GM12878 (cell line): ENCODE results near the gene BEGAIN.

ENCODE experiments used
- BRCA1 ChIP-seq: IDR thresholded peaks from 2 replicates; pipeline ENCODE4 v1.6.1; 2011; ENCODE audit warnings: low read depth, low read length, improper control_type of control experiment
- CBX5 ChIP-seq: sonication (generic); IDR thresholded peaks from 2 replicates; pipeline ENCODE4 v1.6.1; 2016; ENCODE audit warnings: low read depth, moderate library complexity, mild to moderate bottlenecking, inconsistent platforms
- EP300 ChIP-seq, 2 experiments: fragments of 150-350 bp in 1 of 2; IDR thresholded peaks; 2 replicates each; pipeline ENCODE4 v1.6.1; 2011 to 2012; ENCODE audit warnings: low read depth in 2 of 2, low read length in 2 of 2, borderline replicate concordance in 1 of 2, improper control_type of control experiment in 1 of 2, inconsistent platforms in 1 of 2; ENCODE audit not compliant: control insufficient read depth in 1 of 2
- EZH2 ChIP-seq: IDR thresholded peaks from 2 replicates; pipeline ENCODE4 v1.6.1; 2012; ENCODE audit warnings: low read depth, mild to moderate bottlenecking, control low read depth, inconsistent platforms, low read length, borderline replicate concordance; ENCODE audit not compliant: control insufficient read depth
- FOXM1 ChIP-seq: IDR thresholded peaks from 2 replicates; pipeline ENCODE4 v1.6.1; 2012; ENCODE audit warnings: low read depth, mild to moderate bottlenecking, inconsistent platforms, low read length, moderate library complexity
- POLR2A ChIP-seq: IDR thresholded peaks from 2 replicates; pipeline ENCODE4 v1.6.1; 2011; ENCODE audit warnings: low read depth, mild to moderate bottlenecking, low read length
- POLR2AphosphoS5 ChIP-seq: IDR thresholded peaks from 2 replicates; pipeline ENCODE4 v1.6.1; 2011; ENCODE audit warnings: mild to moderate bottlenecking, low read length, inconsistent platforms
- SUZ12 ChIP-seq: fragments of 200-600 bp; sonication (generic); IDR thresholded peaks from one replicate; pipeline ENCODE4 v1.6.1; 2018; ENCODE audit warnings: antibody characterized with exemption, mild to moderate bottlenecking; ENCODE audit not compliant: unreplicated experiment
- YY1 ChIP-seq: IDR thresholded peaks from 2 replicates; pipeline ENCODE4 v1.6.1; 2011; ENCODE audit warnings: low read depth, mild to moderate bottlenecking, low read length
- TF ChIP-seq, protein P1 (sequence below), 3 experiments: IDR thresholded peaks in 2 of 3; conservative IDR thresholded peaks in 1 of 3; 2 replicates each; pipeline ENCODE4 v1.5.1; 2011; ENCODE audit warnings: low read depth in 3 of 3, low read length in 3 of 3, mild to moderate bottlenecking in 3 of 3, control low read depth in 2 of 3, moderate library complexity in 2 of 3, inconsistent platforms in 1 of 3, mixed read lengths in 1 of 3; ENCODE audit not compliant: control insufficient read depth in 2 of 3, insufficient read depth in 1 of 3; ENCODE audit errors: extremely low read depth in 1 of 3
- TF ChIP-seq, protein P2 (sequence below): IDR thresholded peaks from 2 replicates; pipeline ENCODE4 v1.6.1; 2011; ENCODE audit warnings: low read depth, low read length, improper control_type of control experiment, borderline replicate concordance

DNA sequence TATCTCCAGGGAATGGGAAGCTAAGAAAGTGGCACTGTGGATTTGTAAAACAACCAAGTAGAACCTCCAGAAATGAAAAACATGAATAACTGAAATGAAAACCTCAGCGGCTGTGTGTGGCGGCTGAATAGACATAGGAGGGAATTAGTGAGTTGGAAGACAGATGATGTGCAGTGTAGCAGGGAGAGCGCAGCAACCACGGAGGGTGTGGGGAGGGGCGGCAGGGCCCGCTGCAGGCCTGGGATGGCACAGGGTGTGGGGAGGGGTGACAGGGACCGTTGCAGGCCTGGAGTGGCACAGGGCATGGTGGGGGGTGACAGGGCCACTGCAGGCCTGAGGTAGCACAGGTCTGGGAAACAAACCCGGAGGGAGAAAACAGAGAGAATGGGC, 51.1 kb downstream of the BEGAIN start:
- TF ChIP-seq, protein P1, sequence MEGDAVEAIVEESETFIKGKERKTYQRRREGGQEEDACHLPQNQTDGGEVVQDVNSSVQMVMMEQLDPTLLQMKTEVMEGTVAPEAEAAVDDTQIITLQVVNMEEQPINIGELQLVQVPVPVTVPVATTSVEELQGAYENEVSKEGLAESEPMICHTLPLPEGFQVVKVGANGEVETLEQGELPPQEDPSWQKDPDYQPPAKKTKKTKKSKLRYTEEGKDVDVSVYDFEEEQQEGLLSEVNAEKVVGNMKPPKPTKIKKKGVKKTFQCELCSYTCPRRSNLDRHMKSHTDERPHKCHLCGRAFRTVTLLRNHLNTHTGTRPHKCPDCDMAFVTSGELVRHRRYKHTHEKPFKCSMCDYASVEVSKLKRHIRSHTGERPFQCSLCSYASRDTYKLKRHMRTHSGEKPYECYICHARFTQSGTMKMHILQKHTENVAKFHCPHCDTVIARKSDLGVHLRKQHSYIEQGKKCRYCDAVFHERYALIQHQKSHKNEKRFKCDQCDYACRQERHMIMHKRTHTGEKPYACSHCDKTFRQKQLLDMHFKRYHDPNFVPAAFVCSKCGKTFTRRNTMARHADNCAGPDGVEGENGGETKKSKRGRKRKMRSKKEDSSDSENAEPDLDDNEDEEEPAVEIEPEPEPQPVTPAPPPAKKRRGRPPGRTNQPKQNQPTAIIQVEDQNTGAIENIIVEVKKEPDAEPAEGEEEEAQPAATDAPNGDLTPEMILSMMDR (IDR thresholded peaks at IDR 0.05 in 2 of 3, conservative IDR thresholded peaks at IDR 0.05 in 1 of 3; ENCODE audit: control insufficient read depth in 2 of 3, extremely low read depth in 1 of 3, insufficient read depth in 1 of 3, low read depth in 3 of 3, low read length in 3 of 3), result no peak
- no peak for TF ChIP-seq CBX5
- no peak for TF ChIP-seq SUZ12
- no peak for TF ChIP-seq BRCA1
- TF ChIP-seq EP300 (IDR thresholded peaks at IDR 0.05; ENCODE audit: borderline replicate concordance in 1 of 2, control insufficient read depth in 1 of 2, low read depth in 2 of 2, low read length in 2 of 2), result no peak
- TF ChIP-seq POLR2A, result no peak
- TF ChIP-seq EZH2, result no peak
- no peak for TF ChIP-seq YY1
- TF ChIP-seq, protein P2, sequence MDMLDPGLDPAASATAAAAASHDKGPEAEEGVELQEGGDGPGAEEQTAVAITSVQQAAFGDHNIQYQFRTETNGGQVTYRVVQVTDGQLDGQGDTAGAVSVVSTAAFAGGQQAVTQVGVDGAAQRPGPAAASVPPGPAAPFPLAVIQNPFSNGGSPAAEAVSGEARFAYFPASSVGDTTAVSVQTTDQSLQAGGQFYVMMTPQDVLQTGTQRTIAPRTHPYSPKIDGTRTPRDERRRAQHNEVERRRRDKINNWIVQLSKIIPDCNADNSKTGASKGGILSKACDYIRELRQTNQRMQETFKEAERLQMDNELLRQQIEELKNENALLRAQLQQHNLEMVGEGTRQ, result no peak
- TF ChIP-seq POLR2AphosphoS5, result no peak
- no peak for TF ChIP-seq FOXM1
